HuH-7.5 (cell line): ENCODE measurements around the gene DACH2.

Experiments
- DNase-seq: peaks from one replicate; pipeline ENCODE4 v3.0.0; 2011; ENCODE audit warnings: low spot score

The DACH2 gene

GRCh38 chrX:86806786-86807185, 658.5 kb downstream of the DACH2 start:
- DNase-seq = no peak

GRCh38 chrX:86809651-86810050, 661.4 kb downstream of the DACH2 start:
- no peak for DNase-seq

- DNase-seq = no peak
These were observed 681.5 kb downstream of the DACH2 start for GRCh38 chrX:86829786-86830185.

GRCh38 chrX:86830685-86831084, 682.4 kb downstream of the DACH2 start:
- DNase-seq = no peak

- no peak for DNase-seq
These were observed 696.9 kb downstream of the DACH2 start for GRCh38 chrX:86845101-86845500.
